Measurements from ENCODE around the gene KDM5B.
"Not testable (repeated sequence)": the region's sequence is repeated elsewhere in the genome, so short reads cannot be mapped to it uniquely, and the experiment has no call there.

KDM5B gene

GRCh38 chr1:202812176-202813026 is 4.2 kb upstream of the KDM5B start:
- no peak for DNase-seq

- DNase-seq = no peak
Observed at GRCh38 chr1:202811296-202812175, 3.3 kb upstream of the KDM5B start.

- DNase-seq = peak; percentile 71 to 88
Observed at GRCh38 chr1:202810615-202811295, 2.5 kb upstream of the KDM5B start, which contains the start of gene PCAT6. PCAT6 (plus strand) TSS chr1:202810954.

- DNase-seq = no peak
Observed at GRCh38 chr1:202810193-202810614, 2.0 kb upstream of the KDM5B start.

GRCh38 chr1:202809597-202810159 is 1.5 kb upstream of the KDM5B start:
- DNase-seq = no peak

GRCh38 chr1:202807451-202807925 is 733 bp downstream of the KDM5B start:
- DNase-seq = peak in 1 of 2 donors; percentile 28

- DNase-seq = no peak
Observed at GRCh38 chr1:202806845-202807450, 1.3 kb downstream of the KDM5B start.

GRCh38 chr1:202805886-202806844 is 2.1 kb downstream of the KDM5B start:
- DNase-seq = no peak

GRCh38 chr1:202804126-202804525 is 4.1 kb downstream of the KDM5B start:
- no peak for DNase-seq

- DNase-seq = no peak
Observed at GRCh38 chr1:202802998-202803932, 5.0 kb downstream of the KDM5B start.

- no peak for DNase-seq
Observed at GRCh38 chr1:202802034-202802433, 6.2 kb downstream of the KDM5B start.

GRCh38 chr1:202801175-202801574 is 7.0 kb downstream of the KDM5B start:
- no peak for DNase-seq

- DNase-seq = no peak
Observed at GRCh38 chr1:202800742-202801141, 7.5 kb downstream of the KDM5B start.

- no peak for DNase-seq
Observed at GRCh38 chr1:202798792-202799331, 9.4 kb downstream of the KDM5B start.

- no peak for DNase-seq
Observed at GRCh38 chr1:202798260-202798659, 10.0 kb downstream of the KDM5B start.

- DNase-seq = no peak
Observed at GRCh38 chr1:202796670-202797069, 11.6 kb downstream of the KDM5B start.

GRCh38 chr1:202794931-202795330 is 13.3 kb downstream of the KDM5B start:
- not testable (repeated sequence) for DNase-seq

GRCh38 chr1:202794051-202794740 is 14.0 kb downstream of the KDM5B start:
- DNase-seq = no peak
